ENCODE results near the gene UBE3A.

- TF ChIP-seq POLR2A (IDR thresholded peaks at IDR 0.05; ENCODE audit: low read length) (no peak), GATA1 (IDR thresholded peaks at IDR 0.05; ENCODE audit: low read depth, low read length) (no peak)
Measured at GRCh38 chr15:25470230-25470629, 31.4 kb upstream of the UBE3A start.

Measured in erythroblast (primary cell).